HEK293T (cell line): ENCODE measurements around the gene RABGAP1L.
"Not testable (repeated sequence)": the region's sequence is repeated elsewhere in the genome, so short reads cannot be mapped to it uniquely, and the experiment has no call there.

Experiments used
- CTCF ChIA-PET: fragments of 350-600 bp; formaldehyde crosslinking; extraction: SDS; loops from one replicate; lab custom pipeline; 2021; ENCODE audit warnings: antibody characterized with exemption, inconsistent platforms; lab: Yijun Ruan, JAX
- POLR2A ChIA-PET: fragments of 350-600 bp; formaldehyde crosslinking; extraction: SDS; loops from one replicate; lab custom pipeline; 2020; ENCODE audit warnings: antibody characterized with exemption, inconsistent platforms; lab: Yijun Ruan, JAX
- DNase-seq: peaks from one replicate; pipeline ENCODE4 v3.0.0; 2012; ENCODE audit warnings: mixed read lengths; ENCODE audit errors: extremely low spot score
- ARNT ChIP-seq: fragments of 450-650 bp; IDR thresholded peaks from 2 replicates; pipeline ENCODE4 v1.6.1; 2017; ENCODE audit warnings: mild to moderate bottlenecking
- BHLHE40 ChIP-seq: fragments of 450-650 bp; IDR thresholded peaks from 2 replicates; pipeline ENCODE4 v1.6.1; 2016; ENCODE audit warnings: mild to moderate bottlenecking, moderate library complexity, borderline replicate concordance
- CTBP1 ChIP-seq: fragments of 450-650 bp; IDR thresholded peaks from 2 replicates; pipeline ENCODE4 v1.6.1; 2016; ENCODE audit warnings: borderline replicate concordance
- ELF4 ChIP-seq: fragments of 450-650 bp; IDR thresholded peaks from 2 replicates; pipeline ENCODE4 v1.6.1; 2017; ENCODE audit warnings: antibody characterized with exemption
- FOXA1 ChIP-seq: fragments of 450-650 bp; IDR thresholded peaks from 2 replicates; pipeline ENCODE4 v1.6.1; 2016; ENCODE audit warnings: mild to moderate bottlenecking
- FOXK2 ChIP-seq: fragments of 450-650 bp; IDR thresholded peaks from 2 replicates; pipeline ENCODE4 v1.6.1; 2016; ENCODE audit warnings: mild to moderate bottlenecking
- FOXM1 ChIP-seq: fragments of 450-650 bp; IDR thresholded peaks from 2 replicates; pipeline ENCODE4 v1.6.1; 2017; ENCODE audit warnings: mild to moderate bottlenecking, borderline replicate concordance
- HDGF ChIP-seq: fragments of 450-650 bp; IDR thresholded peaks from 2 replicates; pipeline ENCODE4 v1.6.1; 2017; ENCODE audit warnings: antibody characterized with exemption, borderline replicate concordance
- L3MBTL2 ChIP-seq: fragments of 450-650 bp; conservative IDR thresholded peaks from 2 replicates; pipeline ENCODE4 v1.6.1; 2016; ENCODE audit warnings: mild to moderate bottlenecking
- LEF1 ChIP-seq: fragments of 450-650 bp; IDR thresholded peaks from 2 replicates; pipeline ENCODE4 v1.6.1; 2017; ENCODE audit warnings: mild to moderate bottlenecking, borderline replicate concordance
- NFRKB ChIP-seq: fragments of 450-650 bp; IDR thresholded peaks from 2 replicates; pipeline ENCODE4 v1.6.1; 2016; ENCODE audit warnings: mild to moderate bottlenecking, moderate library complexity
- PKNOX1 ChIP-seq: fragments of 450-650 bp; IDR thresholded peaks from 2 replicates; pipeline ENCODE4 v1.6.1; 2016
- SP1 ChIP-seq: fragments of 450-650 bp; IDR thresholded peaks from 2 replicates; pipeline ENCODE4 v1.6.1; 2017
- SUZ12 ChIP-seq: fragments of 450-650 bp; IDR thresholded peaks from 2 replicates; pipeline ENCODE4 v1.6.1; 2016; ENCODE audit warnings: mild to moderate bottlenecking
- TARDBP ChIP-seq: fragments of 450-650 bp; IDR thresholded peaks from 2 replicates; pipeline ENCODE4 v1.6.1; 2016
- ZNF384 ChIP-seq: fragments of 450-650 bp; IDR thresholded peaks from 2 replicates; pipeline ENCODE4 v1.6.1; 2016

The RABGAP1L gene

DNA sequence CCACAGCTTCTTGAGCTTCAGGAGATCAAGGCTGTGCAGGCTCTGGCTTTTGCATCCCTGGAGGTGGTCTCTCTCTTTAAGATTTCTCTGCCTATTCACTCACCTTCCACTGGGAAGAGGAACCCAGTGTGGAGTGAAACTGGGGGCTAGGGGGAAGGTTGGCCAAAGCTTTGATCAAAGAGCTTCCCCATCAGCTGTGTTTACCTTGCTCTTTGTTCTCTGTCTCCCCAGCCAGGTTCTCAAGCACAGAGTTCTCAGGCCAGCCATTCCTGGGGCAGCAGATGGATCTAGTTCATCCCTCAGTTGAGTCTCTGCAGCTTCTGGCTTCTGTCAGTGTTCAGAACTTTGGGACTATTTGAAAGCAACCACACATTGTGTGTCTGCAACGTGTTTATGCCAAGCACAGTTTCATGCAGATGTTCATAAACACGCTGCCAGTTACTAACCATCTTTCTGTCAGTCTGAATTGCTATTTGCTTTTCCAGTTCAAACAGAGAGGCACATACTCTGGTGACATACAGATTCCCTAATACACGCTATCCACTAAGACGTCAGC lies 881.1 kb downstream of the RABGAP1L start:
- DNase-seq: no peak
- CTCF ChIA-PET: interaction anchor here (2.5 kb wide), 1 partner anchor 11 kb away, joined by 8 read pairs; no protein-coding TSS in a partner anchor
- no peak for TF ChIP-seq SP1
- POLR2A ChIA-PET: interaction anchor here (1.1 kb wide), 1 partner anchor 18 kb away, joined by 3 read pairs; the partner anchor contains the start of gene MRPS14

DNA sequence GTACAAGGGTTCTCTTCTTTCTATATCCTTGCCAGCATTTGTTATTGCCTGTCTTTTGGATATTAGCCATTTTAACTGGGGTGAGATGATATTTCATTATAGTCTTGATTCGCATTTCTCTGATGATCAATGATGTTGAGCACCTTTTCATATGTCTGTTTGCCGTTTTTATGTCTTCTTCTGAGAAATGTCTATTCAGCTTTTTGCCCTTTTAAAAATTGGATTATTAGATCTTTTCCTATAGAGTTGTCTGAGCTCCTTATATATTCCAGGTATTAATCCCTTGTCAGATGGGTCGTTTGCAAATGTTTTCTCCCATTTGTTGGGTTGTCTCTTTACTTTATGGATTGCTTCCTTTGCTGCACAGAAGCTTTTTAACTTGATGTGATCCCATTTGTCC lies 883.3 kb downstream of the RABGAP1L start:
- DNase-seq: no peak
- CTCF ChIA-PET: interaction anchor here (2.5 kb wide), 1 partner anchor 13 kb away, joined by 8 read pairs; no protein-coding TSS in a partner anchor
- no peak for TF ChIP-seq LEF1
- no peak for TF ChIP-seq PKNOX1
- TF ChIP-seq TARDBP: no peak
- TF ChIP-seq BHLHE40: no peak
- no peak for TF ChIP-seq FOXA1
- TF ChIP-seq SUZ12: no peak
- TF ChIP-seq HDGF: no peak
- no peak for TF ChIP-seq SP1
- TF ChIP-seq FOXM1: no peak
- TF ChIP-seq L3MBTL2: no peak
- no peak for TF ChIP-seq ELF4
- no peak for TF ChIP-seq NFRKB
- TF ChIP-seq FOXK2: no peak
- no peak for TF ChIP-seq ZNF384
- TF ChIP-seq ARNT: no peak
- no peak for TF ChIP-seq CTBP1
- POLR2A ChIA-PET: no interaction called here

- CTCF ChIA-PET: interaction anchor here (0.6 kb wide), 1 partner anchor 1727 kb away, joined by 3 read pairs; no protein-coding TSS in a partner anchor
- POLR2A ChIA-PET: no interaction called here
These were observed 884.5 kb downstream of the RABGAP1L start for GRCh38 chr1:175043824-175044223.

GRCh38 chr1:175044591-175044990 lies 885.3 kb downstream of the RABGAP1L start:
- DNase-seq, POLR2A ChIA-PET, CTCF ChIA-PET: not testable (repeated sequence)

More at GRCh38 chr1:175043824-175044223, 884.5 kb downstream of the RABGAP1L start:
- no peak for DNase-seq
- TF ChIP-seq TARDBP (no peak), FOXM1 (no peak), SUZ12 (no peak), ELF4 (no peak), SP1 (no peak), L3MBTL2 (no peak), FOXA1 (no peak), ZNF384 (no peak), CTBP1 (no peak), PKNOX1 (no peak), BHLHE40 (no peak), NFRKB (no peak), LEF1 (no peak), FOXK2 (no peak), HDGF (no peak), ARNT (no peak)
